ENCODE measurements around the gene MED27.

The MED27 gene

GRCh38 chr9:131845305-131846298 is 234.1 kb downstream of the MED27 start:
- DNase-seq: no peak

GRCh38 chr9:131844745-131845118 is 234.9 kb downstream of the MED27 start:
- DNase-seq: no peak

GRCh38 chr9:131843989-131844744 is 235.5 kb downstream of the MED27 start:
- DNase-seq: no peak

- no peak for DNase-seq
These were observed 237.8 kb downstream of the MED27 start for GRCh38 chr9:131841765-131842318.

GRCh38 chr9:131840751-131841702 is 238.6 kb downstream of the MED27 start:
- no peak for DNase-seq

GRCh38 chr9:131840220-131840619 is 239.4 kb downstream of the MED27 start:
- DNase-seq: no peak

- no peak for DNase-seq
These were observed 240.2 kb downstream of the MED27 start for GRCh38 chr9:131839281-131840084.

- DNase-seq: no peak
These were observed 241.0 kb downstream of the MED27 start for GRCh38 chr9:131838530-131839280.

GRCh38 chr9:131837836-131838235 is 241.8 kb downstream of the MED27 start:
- DNase-seq: no peak

- DNase-seq: no peak
These were observed 242.4 kb downstream of the MED27 start for GRCh38 chr9:131837316-131837715.

- DNase-seq: no peak
These were observed 242.9 kb downstream of the MED27 start for GRCh38 chr9:131836607-131837315.

- DNase-seq: no peak
These were observed 243.6 kb downstream of the MED27 start for GRCh38 chr9:131836021-131836420.

- DNase-seq: no peak
These were observed 244.3 kb downstream of the MED27 start for GRCh38 chr9:131835151-131835910.

- no peak for DNase-seq
These were observed 244.9 kb downstream of the MED27 start for GRCh38 chr9:131834721-131835120.

- no peak for DNase-seq
These were observed 245.8 kb downstream of the MED27 start for GRCh38 chr9:131833906-131834305.

GRCh38 chr9:131833083-131833482 is 246.6 kb downstream of the MED27 start:
- DNase-seq: no peak

- no peak for DNase-seq
These were observed 248.1 kb downstream of the MED27 start for GRCh38 chr9:131831380-131832165.

- no peak for DNase-seq
These were observed 251.8 kb downstream of the MED27 start for GRCh38 chr9:131827821-131828369.

Data from NCI-H2227 treated with DMSO at 0.1 percent for 48 hours (cell line).